CD8-positive, alpha-beta memory T cell (primary cell): ENCODE results near the gene COL4A5. TPM values are rescaled to one million over a fixed set of nuclear protein-coding genes. Genes with fewer than 3 reads are reported as not detected.

Experiments
- CTCF ChIA-PET: fragments of 350-600 bp; sonication (Branson Sonifier 250); formaldehyde crosslinking; loops from one replicate; lab custom pipeline; 2021; ENCODE audit warnings: antibody characterized with exemption; lab: Charles Lee
- POLR2A ChIA-PET: fragments of 350-600 bp; sonication (Branson Sonifier 250); formaldehyde crosslinking; loops from one replicate; lab custom pipeline; 2021; ENCODE audit warnings: antibody characterized with exemption; lab: Charles Lee
- DNase-seq, 5 donors: peaks; one replicate each; pipeline versions ENCODE4 v3.0.0 to v3.0.0-alpha.2; 2020 to 2022; ENCODE audit warnings: mixed read lengths in 1 of 5
- H3K27ac ChIP-seq: one replicate; pipeline ENCODE4 v1.7.0; 2013; ENCODE audit warnings: low read depth, mild to moderate bottlenecking, low read length, moderate library complexity
- H3K27me3 ChIP-seq: 2 replicates; pipeline ENCODE4 v1.7.0; 2013; ENCODE audit warnings: low read length, mild to moderate bottlenecking; ENCODE audit not compliant: insufficient read depth, poor library complexity, severe bottlenecking
- H3K36me3 ChIP-seq: 2 replicates; pipeline ENCODE4 v1.7.0; 2013; ENCODE audit warnings: mild to moderate bottlenecking, low read length, moderate library complexity; ENCODE audit not compliant: insufficient read depth
- H3K4me1 ChIP-seq: 2 replicates; pipeline ENCODE4 v1.7.0; 2013; ENCODE audit warnings: mild to moderate bottlenecking, low read length, moderate library complexity; ENCODE audit not compliant: insufficient read depth
- H3K4me3 ChIP-seq: 2 replicates; pipeline ENCODE4 v1.7.0; 2013; ENCODE audit warnings: mild to moderate bottlenecking, low read length
- H3K9me3 ChIP-seq: 2 replicates; pipeline ENCODE4 v1.7.0; 2013; ENCODE audit warnings: mild to moderate bottlenecking, low read length
- H3K27ac Mint-ChIP-seq, 8 donors: one replicate each; pipeline ENCODE4 v1.8.0; 2020 to 2021; ENCODE audit warnings: mixed read lengths in 8 of 8, mild to moderate bottlenecking in 6 of 8, inconsistent platforms in 3 of 8, moderate library complexity in 3 of 8
- H3K27me3 Mint-ChIP-seq, 2 donors: one replicate each; pipeline ENCODE4 v1.8.0; 2020 to 2021; ENCODE audit warnings: mixed read lengths in 2 of 2, mild to moderate bottlenecking in 1 of 2, moderate library complexity in 1 of 2
- H3K36me3 Mint-ChIP-seq, 3 donors: one replicate each; pipeline ENCODE4 v1.8.0; 2020 to 2021; ENCODE audit warnings: mixed read lengths in 3 of 3, inconsistent platforms in 1 of 3, mild to moderate bottlenecking in 1 of 3
- H3K4me1 Mint-ChIP-seq, 3 donors: one replicate each; pipeline ENCODE4 v1.8.0; 2020 to 2021; ENCODE audit warnings: mixed read lengths in 3 of 3, inconsistent platforms in 1 of 3, mild to moderate bottlenecking in 1 of 3
- H3K4me3 Mint-ChIP-seq, 7 donors: one replicate each; pipeline ENCODE4 v1.8.0; 2020 to 2021; ENCODE audit warnings: mixed read lengths in 7 of 7, mild to moderate bottlenecking in 6 of 7, moderate library complexity in 4 of 7, inconsistent platforms in 2 of 7
- H3K9me3 Mint-ChIP-seq, 5 donors: one replicate each; pipeline ENCODE4 v1.8.0; 2020 to 2022; ENCODE audit warnings: mixed read lengths in 5 of 5, mild to moderate bottlenecking in 3 of 5, moderate library complexity in 2 of 5, inconsistent platforms in 1 of 5
- polyA plus RNA-seq: library from polyadenylated mRNA; unstranded; fragments of 300-500 nt; fragmentation: Illumina TruSeq; gene quantifications from one replicate; pipeline ENCODE4 v1.2.3, GENCODE V29; 2021
- total RNA-seq, 2 experiments: library from RNA; stranded (reverse); gene quantifications; one replicate each; pipeline ENCODE4 v1.2.3, GENCODE V29; 2021

The COL4A5 gene
- total and polyA plus RNA-seq, 3 experiments from 2014 or later = not detected

DNA sequence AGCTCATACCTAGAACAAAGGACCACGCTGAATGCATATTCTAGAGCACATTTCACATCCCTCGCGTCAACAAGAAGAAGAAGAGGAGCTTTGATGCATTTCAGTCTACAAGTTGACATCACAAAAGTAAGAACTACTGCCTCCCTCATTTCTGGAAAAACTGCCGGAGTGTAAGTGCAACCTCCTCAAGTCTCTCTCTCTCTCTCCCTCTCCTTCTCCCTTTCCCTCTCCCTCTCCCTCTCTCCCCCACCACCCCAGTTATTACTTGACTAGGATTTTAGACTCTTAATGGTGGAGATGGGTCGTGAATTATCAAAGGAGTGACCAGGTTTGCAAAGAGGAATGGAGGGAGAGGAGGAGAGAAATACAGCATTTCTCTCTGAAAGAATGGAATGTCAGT is 298.1 kb downstream of the COL4A5 start:
- Histone ChIP-seq H3K36me3 (no peaks in the 10 kb centered on the region), H3K4me3 (no peak overlapping the region), H3K4me1 (no peaks in the 10 kb centered on the region), H3K27ac (no peak overlapping the region), H3K9me3 (no peaks in the 10 kb centered on the region), H3K27me3 (no peaks in the 10 kb centered on the region)
- POLR2A ChIA-PET = no interaction called here
- no peaks in the 10 kb centered on the region for H3K36me3 Mint-ChIP-seq
- H3K4me1 Mint-ChIP-seq = no peaks in the 10 kb centered on the region
- no peak for DNase-seq
- H3K9me3 Mint-ChIP-seq = peaks cover 0 to 11% (median 3%) of the 10 kb centered on the region in 5 donors
- H3K4me3 Mint-ChIP-seq = no peak overlapping the region
- H3K27ac Mint-ChIP-seq = no peak overlapping the region
- CTCF ChIA-PET = no interaction called here
- peaks cover 18 to 19% of the 10 kb centered on the region in 2 donors for H3K27me3 Mint-ChIP-seq

DNA sequence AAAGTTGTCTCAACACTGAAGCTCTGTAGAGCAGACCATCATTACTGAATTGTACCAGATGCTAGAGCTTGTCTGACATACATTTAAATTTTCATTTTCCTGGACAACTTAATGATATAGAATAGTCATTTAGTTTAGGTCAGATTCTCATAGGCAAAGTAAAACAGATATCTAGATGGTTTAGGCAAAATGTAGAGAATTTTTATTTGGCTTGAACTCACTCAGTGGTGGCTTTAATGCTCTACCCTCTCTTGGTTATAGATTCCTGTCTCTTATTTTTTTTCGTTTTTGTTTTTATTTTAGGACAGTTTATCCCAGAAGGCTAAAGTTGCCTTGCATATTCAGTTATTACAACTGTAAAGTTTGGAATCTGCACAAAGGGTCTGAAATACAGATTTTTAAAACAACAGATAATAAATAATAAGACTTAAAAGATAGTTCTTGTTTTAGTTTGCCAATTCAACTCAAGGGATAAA is 300.7 kb downstream of the COL4A5 start:
- no peaks in the 10 kb centered on the region for H3K36me3 Mint-ChIP-seq
- H3K27me3 Mint-ChIP-seq = peaks cover 5 to 12% of the 10 kb centered on the region in 2 donors
- ChIA-PET POLR2A (no interaction called here), CTCF (no interaction called here)
- H3K4me1 Mint-ChIP-seq = no peaks in the 10 kb centered on the region
- no peak for DNase-seq
- Histone ChIP-seq H3K4me1 (no peaks in the 10 kb centered on the region), H3K36me3 (no peaks in the 10 kb centered on the region), H3K9me3 (no peaks in the 10 kb centered on the region), H3K27ac (no peak overlapping the region), H3K27me3 (no peaks in the 10 kb centered on the region), H3K4me3 (no peak overlapping the region)
- H3K27ac Mint-ChIP-seq = no peak overlapping the region
- no peak overlapping the region for H3K4me3 Mint-ChIP-seq
- peaks cover 0 to 7% (median 3%) of the 10 kb centered on the region in 5 donors for H3K9me3 Mint-ChIP-seq

Other genes with a start within 250 kb of the COL4A5 start
- gene COL4A6, start 1.4 kb upstream of the COL4A5 start, total RNA-seq = not detected
- gene COL4A6, start 1.4 kb upstream of the COL4A5 start, polyA plus RNA-seq = not detected